ENCODE results near the gene WDR1. TPM values are rescaled to one million over a fixed set of nuclear protein-coding genes. Genes with fewer than 3 reads are reported as not detected.

WDR1 gene
- total RNA-seq, 1 experiment from 2014 or later = 367 TPM

GRCh38 chr4:10114147-10114546 is 2.5 kb downstream of the WDR1 start:
- H3K4me1 Mint-ChIP-seq = peaks cover 72 to 81% of the 10 kb centered on the region in 2 experiments
- Histone ChIP-seq H3K18ac (ENCODE audit: insufficient read length, low read depth, low read length) (no peak overlapping the region), H4K20me1 (ENCODE audit: control insufficient read depth, insufficient read depth, insufficient read length) (peaks cover 2% of the 10 kb centered on the region), H3K23me2 (ENCODE audit: insufficient read length, low read depth, low read length, poor library complexity, severe bottlenecking) (peaks cover 13% of the 10 kb centered on the region), H2AK5ac (ENCODE audit: insufficient read length, low read length) (no peak overlapping the region), H4K5ac (ENCODE audit: insufficient read length, low read depth, low read length) (no peak overlapping the region), H3K23ac (ENCODE audit: insufficient read length, low read depth, low read length) (no peak overlapping the region), H3K79me1 (ENCODE audit: insufficient read depth, low read depth, low read length, poor library complexity, severe bottlenecking) (peaks cover 3% of the 10 kb centered on the region), H2BK5ac (ENCODE audit: insufficient read length, low read length) (no peak overlapping the region), H3K56ac (ENCODE audit: insufficient read length, low read depth, low read length) (no peak overlapping the region), H3K27me3 (ENCODE audit: insufficient read depth, low read length) (no peaks in the 10 kb centered on the region), H3K14ac (ENCODE audit: insufficient read depth, low read length) (no peak overlapping the region), H3K4me1 (ENCODE audit: insufficient read depth, low read length) (peaks cover 15% of the 10 kb centered on the region), H2BK120ac (ENCODE audit: low read depth, low read length, poor library complexity, severe bottlenecking) (no peak overlapping the region), H4K91ac (ENCODE audit: insufficient read length, low read depth, low read length) (no peak overlapping the region), H3K9me3 (ENCODE audit: control insufficient read depth, low read depth, low read length) (no peaks in the 10 kb centered on the region), H3K79me2 (ENCODE audit: insufficient read depth, low read length) (peaks cover 39% of the 10 kb centered on the region; the same call in 1 of the 2 replicates), H2AFZ (ENCODE audit: low read length) (no peak overlapping the region), H2BK20ac (ENCODE audit: low read depth, low read length, poor library complexity, severe bottlenecking) (no peak overlapping the region), H3K9ac (ENCODE audit: extremely low read depth, insufficient read length, low read length) (no peak overlapping the region), H2BK15ac (ENCODE audit: low read depth, low read length) (no peak overlapping the region), H3K4me2 (ENCODE audit: insufficient read depth, insufficient read length, low read length) (no peak overlapping the region), H4K8ac (replicated peaks; ENCODE audit: insufficient read length, low read depth, low read length) (no peak overlapping the region), H3T11ph (ENCODE audit: low read length) (no peak overlapping the region), H3K27ac (ENCODE audit: insufficient read length, low read depth, low read length) (no peak overlapping the region), H2BK12ac (ENCODE audit: insufficient read length, low read depth, low read length) (no peak overlapping the region), H3K4ac (ENCODE audit: low read depth, low read length) (no peak overlapping the region)
- H3K4me3 Mint-ChIP-seq = peak overlapping the region; percentile 5 to 33; a peak in 3 of 5 replicates
- H3K27me3 Mint-ChIP-seq (ENCODE audit: low read depth) = no peaks in the 10 kb centered on the region
- H3K9me3 Mint-ChIP-seq = no peaks in the 10 kb centered on the region; a peak in 1 of 5 replicates
- peak overlapping the region in 1 of 3 experiments; percentile 66; a peak in 2 of 7 replicates for H3K27ac Mint-ChIP-seq
- TF ChIP-seq, protein P1, sequence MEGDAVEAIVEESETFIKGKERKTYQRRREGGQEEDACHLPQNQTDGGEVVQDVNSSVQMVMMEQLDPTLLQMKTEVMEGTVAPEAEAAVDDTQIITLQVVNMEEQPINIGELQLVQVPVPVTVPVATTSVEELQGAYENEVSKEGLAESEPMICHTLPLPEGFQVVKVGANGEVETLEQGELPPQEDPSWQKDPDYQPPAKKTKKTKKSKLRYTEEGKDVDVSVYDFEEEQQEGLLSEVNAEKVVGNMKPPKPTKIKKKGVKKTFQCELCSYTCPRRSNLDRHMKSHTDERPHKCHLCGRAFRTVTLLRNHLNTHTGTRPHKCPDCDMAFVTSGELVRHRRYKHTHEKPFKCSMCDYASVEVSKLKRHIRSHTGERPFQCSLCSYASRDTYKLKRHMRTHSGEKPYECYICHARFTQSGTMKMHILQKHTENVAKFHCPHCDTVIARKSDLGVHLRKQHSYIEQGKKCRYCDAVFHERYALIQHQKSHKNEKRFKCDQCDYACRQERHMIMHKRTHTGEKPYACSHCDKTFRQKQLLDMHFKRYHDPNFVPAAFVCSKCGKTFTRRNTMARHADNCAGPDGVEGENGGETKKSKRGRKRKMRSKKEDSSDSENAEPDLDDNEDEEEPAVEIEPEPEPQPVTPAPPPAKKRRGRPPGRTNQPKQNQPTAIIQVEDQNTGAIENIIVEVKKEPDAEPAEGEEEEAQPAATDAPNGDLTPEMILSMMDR (conservative IDR thresholded peaks at IDR 0.05) = no peak
- no CpG with 5 or more reads among the region's 4 CpGs for WGBS (ENCODE audit: extremely low coverage, insufficient read length, low lambda C conversion rate)
- no peak for DNase-seq
- peaks cover 50 to 69% (median 67%) of the 10 kb centered on the region in 3 experiments for H3K36me3 Mint-ChIP-seq (ENCODE audit: insufficient read depth in 1 of 3, low read depth in 3 of 3)

Measured in H9 (cell line).